GM12801 (cell line): Measurements from ENCODE around the gene APBB2.

Experiments used
- CTCF ChIP-seq: IDR thresholded peaks from one replicate; pipeline ENCODE4 v1.5.1; 2011; ENCODE audit warnings: control low read depth; ENCODE audit not compliant: insufficient read length; ENCODE audit errors: extremely low read depth

APBB2 gene

GRCh38 chr4:41214136-41214824 is at the start of gene APBB2:
TSS of gene APBB2 (minus strand) at chr4:41214542. CDS start at chr4:41033254, 181,288 bp downstream.
- no peak for TF ChIP-seq CTCF

GRCh38 chr4:41262198-41262597 is 47.9 kb upstream of the APBB2 start:
- no peak for TF ChIP-seq CTCF

- TF ChIP-seq CTCF: no peak
These were observed 45.9 kb upstream of the APBB2 start for GRCh38 chr4:41260116-41260733.

GRCh38 chr4:41258783-41259182 is 44.4 kb upstream of the APBB2 start:
- TF ChIP-seq CTCF: no peak

GRCh38 chr4:41257906-41258305 is 43.6 kb upstream of the APBB2 start:
- no peak for TF ChIP-seq CTCF

GRCh38 chr4:41257257-41257901 is 43.0 kb upstream of the APBB2 start:
- no peak for TF ChIP-seq CTCF

GRCh38 chr4:41256740-41257256 is 42.5 kb upstream of the APBB2 start, which contains the start of gene UCHL1:
TSS of gene UCHL1 (plus strand) at chr4:41256928. CDS start at chr4:41256977, 49 bp downstream.
- TF ChIP-seq CTCF: no peak
